Uterus (tissue), 2 donors: ENCODE results near the gene PLXNB1.

ENCODE experiments used
- POLR2A ChIP-seq, 2 donors: fragments of 450-650 bp; IDR thresholded peaks; one replicate each; pipeline ENCODE4 v1.6.1; 2016; ENCODE audit warnings: antibody characterized with exemption in 2 of 2, mild to moderate bottlenecking in 1 of 2, moderate library complexity in 1 of 2
- TF ChIP-seq, protein P1 (sequence below), 4 experiments: fragments of 200-600 bp in 2 of 4; fragments of 450-650 bp in 2 of 4; sonication (generic) in 2 of 4; IDR thresholded peaks; one replicate each; pipeline ENCODE4 v1.5.1; 2016 to 2019; ENCODE audit warnings: antibody characterized with exemption in 4 of 4, mild to moderate bottlenecking in 2 of 4, moderate library complexity in 1 of 4

DNA sequence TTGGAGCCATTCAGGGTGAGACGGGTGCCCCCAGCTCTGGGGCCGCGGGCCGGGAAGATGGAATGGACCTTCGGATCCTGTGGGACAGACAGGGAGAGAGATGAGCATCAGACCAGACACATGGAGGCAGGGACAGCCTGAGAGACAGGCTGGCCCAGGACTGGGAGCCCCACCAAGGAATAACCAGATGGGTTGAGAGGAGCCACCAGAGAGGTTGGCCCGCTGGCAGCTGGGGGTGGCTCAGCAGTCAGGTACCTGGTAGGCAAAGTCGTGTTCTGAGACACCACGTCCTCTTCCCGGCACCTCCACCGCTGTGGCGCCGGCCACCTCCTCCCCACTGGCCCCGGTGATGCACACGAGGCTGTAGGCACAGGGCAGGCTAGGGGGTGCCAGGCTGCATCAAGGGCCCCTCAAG is 13.8 kb downstream of the PLXNB1 start:
- TF ChIP-seq, protein P1, sequence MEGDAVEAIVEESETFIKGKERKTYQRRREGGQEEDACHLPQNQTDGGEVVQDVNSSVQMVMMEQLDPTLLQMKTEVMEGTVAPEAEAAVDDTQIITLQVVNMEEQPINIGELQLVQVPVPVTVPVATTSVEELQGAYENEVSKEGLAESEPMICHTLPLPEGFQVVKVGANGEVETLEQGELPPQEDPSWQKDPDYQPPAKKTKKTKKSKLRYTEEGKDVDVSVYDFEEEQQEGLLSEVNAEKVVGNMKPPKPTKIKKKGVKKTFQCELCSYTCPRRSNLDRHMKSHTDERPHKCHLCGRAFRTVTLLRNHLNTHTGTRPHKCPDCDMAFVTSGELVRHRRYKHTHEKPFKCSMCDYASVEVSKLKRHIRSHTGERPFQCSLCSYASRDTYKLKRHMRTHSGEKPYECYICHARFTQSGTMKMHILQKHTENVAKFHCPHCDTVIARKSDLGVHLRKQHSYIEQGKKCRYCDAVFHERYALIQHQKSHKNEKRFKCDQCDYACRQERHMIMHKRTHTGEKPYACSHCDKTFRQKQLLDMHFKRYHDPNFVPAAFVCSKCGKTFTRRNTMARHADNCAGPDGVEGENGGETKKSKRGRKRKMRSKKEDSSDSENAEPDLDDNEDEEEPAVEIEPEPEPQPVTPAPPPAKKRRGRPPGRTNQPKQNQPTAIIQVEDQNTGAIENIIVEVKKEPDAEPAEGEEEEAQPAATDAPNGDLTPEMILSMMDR (IDR thresholded peaks at IDR 0.05) = no peak
- TF ChIP-seq POLR2A (IDR thresholded peaks at IDR 0.05) = no peak
